Measurements from ENCODE around the gene ZNF211.

Gene ZNF211

GRCh38 chr19:57688011-57688763 is 55.2 kb downstream of the ZNF211 start:
- peaks cover 0 to 80% (median 1%) of the 10 kb centered on the region in 11 experiments; a peak in 6 of 22 replicates for H4K20me1 ChIP-seq
- H3K4me2 ChIP-seq, result no peak overlapping the region
- no peak overlapping the region for H3K27ac ChIP-seq
- peaks cover 82 to 100% (median 99%) of the 10 kb centered on the region in 11 experiments for H3K36me3 ChIP-seq
- H3K27me3 ChIP-seq, result no peaks in the 10 kb centered on the region
- TF ChIP-seq Cebpa-rat (IDR thresholded peaks at IDR 0.05), result no peak
- peaks cover 0 to 8% (median 4%) of the 10 kb centered on the region in 10 experiments; a peak in 16 of 20 replicates for H3K4me1 ChIP-seq
- peak overlapping the region in 8 of 10 experiments; percentile 31 to 99 (median 88); a peak in 15 of 20 replicates for H3K4me3 ChIP-seq
- no peak overlapping the region for H3K9ac ChIP-seq
- peaks cover 97 to 100% (median 100%) of the 10 kb centered on the region in 11 experiments for H3K9me3 ChIP-seq (replicated peaks in 1 of 11)

- H3K9me3 ChIP-seq (replicated peaks in 1 of 11), result peaks cover 81 to 100% (median 93%) of the 10 kb centered on the region in 11 experiments
- TF ChIP-seq Cebpa-rat (IDR thresholded peaks at IDR 0.05), result no peak
- H3K4me1 ChIP-seq, result no peaks in the 10 kb centered on the region
- H4K20me1 ChIP-seq, result peaks cover 0 to 83% (median 5%) of the 10 kb centered on the region in 11 experiments; a peak in 8 of 22 replicates
- peak overlapping the region in 9 of 10 experiments; percentile 3 to 99 (median 34); a peak in 6 of 20 replicates for H3K4me3 ChIP-seq
- peaks cover 67 to 93% (median 87%) of the 10 kb centered on the region in 11 experiments for H3K36me3 ChIP-seq
- H3K4me2 ChIP-seq, result no peak overlapping the region
- no peak overlapping the region for H3K27ac ChIP-seq
- H3K27me3 ChIP-seq, result no peaks in the 10 kb centered on the region
- no peak overlapping the region for H3K9ac ChIP-seq
Measured at GRCh38 chr19:57689750-57690149, 56.8 kb downstream of the ZNF211 start.
